EL (cell line): ENCODE measurements around the gene PPP2R2B.
A peak's percentile ranks its signal among the peaks of the same experiment; 100 is the strongest.

Experiments used
- DNase-seq: peaks from one replicate; pipeline ENCODE4 v3.0.0-alpha.2; 2016

The PPP2R2B gene

DNA sequence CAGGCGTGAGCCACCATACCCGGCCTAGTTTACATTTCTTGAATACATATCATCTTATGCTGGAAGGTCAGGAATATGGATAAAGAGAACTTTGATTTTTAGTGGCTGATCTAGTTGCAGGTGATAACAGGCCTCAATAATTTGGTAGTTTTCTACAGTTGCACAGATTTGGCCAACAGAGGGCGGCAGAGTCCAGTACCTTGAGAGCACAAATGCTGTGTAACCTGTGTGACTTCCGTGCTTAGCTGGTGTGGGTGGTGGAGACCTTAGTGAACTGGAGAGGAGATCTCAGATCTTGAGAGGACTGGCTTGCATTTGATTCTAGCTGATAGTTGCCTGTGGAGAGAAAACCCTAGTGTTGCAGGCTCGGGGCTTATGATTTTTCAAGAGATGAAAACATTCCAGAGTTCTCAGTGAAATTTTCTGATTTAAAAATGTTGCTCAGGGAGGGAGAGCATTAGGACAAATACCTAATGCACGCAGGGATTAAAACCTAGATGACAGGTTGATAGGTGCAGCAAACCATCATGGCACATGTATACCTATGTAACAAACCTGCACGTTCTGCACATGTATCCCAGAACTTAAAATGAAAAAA lies 345.2 kb downstream of the PPP2R2B start:
- peak; percentile 66 for DNase-seq
